Cardiac ventricle fibroblast (primary cell): ENCODE results near the gene COX15. TPM values are rescaled to one million over a fixed set of nuclear protein-coding genes. Genes with fewer than 3 reads are reported as not detected.

ENCODE experiments used
- total RNA-seq: library from RNA; depleted of rRNA; stranded (reverse); fragments of >200 nt; gene quantifications from 2 replicates; pipeline ENCODE4 v1.2.3, GENCODE V29; 2015

Gene COX15
- 26.8 and 28.9 TPM in 2 replicates for total RNA-seq

GRCh38 chr10:99732033-99732842, at the start of gene COX15, which contains the start of gene CUTC:
TSS of gene COX15 (minus strand) at chr10:99732127. CDS start at chr10:99732049, 78 bp downstream.
TSS of gene CUTC (plus strand) at chr10:99732234. CDS start at chr10:99732349, 115 bp downstream.

Other genes with a start within 250 kb of the COX15 start
- gene NKX2-3, start 199.2 kb downstream of the COX15 start, total RNA-seq = not detected in 2 replicates
- 5.2 and 8.6 TPM in 2 replicates for gene SLC25A28, start 111.7 kb downstream of the COX15 start, total RNA-seq
- gene ENTPD7, start 72.6 kb downstream of the COX15 start, total RNA-seq = 6.6 TPM in 2 replicates
- 20.9 and 22.0 TPM in 2 replicates for gene CUTC, start 107 bp upstream of the COX15 start, total RNA-seq
- gene ABCC2, start 50.5 kb upstream of the COX15 start, total RNA-seq = 1.4 and 1.8 TPM in 2 replicates